IMR-90 (cell line): Measurements from ENCODE around the gene TCF12. TPM values are rescaled to one million over a fixed set of nuclear protein-coding genes. Genes with fewer than 3 reads are reported as not detected.

Experiments used
- ATAC-seq: fragments of 200-7000 bp; cut with Tn5 transposase; 2 replicates; pipeline ENCODE4 v1.9.1; 2020; ENCODE audit warnings: low read depth, mild to moderate bottlenecking, moderate library complexity
- BruUV-seq: library from RNA; stranded (reverse); fragments of 400-500 nt; replicated peaks from 2 replicates; lab custom pipeline; 2021; lab: Mats Ljungman, UMichigan
- CTCF ChIA-PET: fragments of 300-600 bp; formaldehyde crosslinking; extraction: SDS; loops from one replicate; lab custom pipeline; 2021; ENCODE audit warnings: antibody characterized with exemption; lab: Yijun Ruan, JAX
- POLR2A ChIA-PET: fragments of 300-600 bp; sonication (Branson Sonifier 250); formaldehyde crosslinking; loops from one replicate; lab custom pipeline; 2022; ENCODE audit warnings: antibody characterized with exemption; ENCODE audit not compliant: unreplicated experiment; lab: Charles Lee
- DNase-seq: peaks from one replicate; pipeline ENCODE4 v3.0.0; 2013
- H2AFZ ChIP-seq: replicated peaks from 2 replicates; pipeline ENCODE3; 2013; ENCODE audit warnings: low read length, mild to moderate bottlenecking; ENCODE audit not compliant: poor library complexity
- H2AK5ac ChIP-seq: 2 replicates; pipeline ENCODE4 v1.6.1; 2013; ENCODE audit warnings: low read depth, low read length, inconsistent platforms
- H2AK9ac ChIP-seq: replicated peaks from 2 replicates; pipeline ENCODE3; 2013; ENCODE audit warnings: mild to moderate bottlenecking, low read depth, low read length, moderate library complexity; ENCODE audit not compliant: poor library complexity
- H2BK120ac ChIP-seq: 2 replicates; pipeline ENCODE4 v1.6.1; 2013; ENCODE audit warnings: low read depth, low read length, inconsistent platforms
- H2BK15ac ChIP-seq: 3 replicates; pipeline ENCODE4 v1.6.1; 2013; ENCODE audit warnings: low read depth, low read length, inconsistent platforms
- H2BK20ac ChIP-seq: 2 replicates; pipeline ENCODE4 v1.6.1; 2013; ENCODE audit warnings: low read depth, mild to moderate bottlenecking, inconsistent platforms, low read length, moderate library complexity
- H2BK5ac ChIP-seq: 2 replicates; pipeline ENCODE4 v1.6.1; 2013; ENCODE audit warnings: mild to moderate bottlenecking, low read depth, low read length, inconsistent platforms; ENCODE audit not compliant: poor library complexity, severe bottlenecking
- H3K14ac ChIP-seq: replicated peaks from 2 replicates; pipeline ENCODE4 v1.6.1; 2013; ENCODE audit warnings: low read depth, low read length, inconsistent platforms
- H3K18ac ChIP-seq: 2 replicates; pipeline ENCODE4 v1.6.1; 2013; ENCODE audit warnings: low read depth, low read length, control low read depth
- H3K23ac ChIP-seq: 2 replicates; pipeline ENCODE4 v1.6.1; 2013; ENCODE audit warnings: low read depth, low read length, inconsistent platforms
- H3K27ac ChIP-seq: 2 replicates; pipeline ENCODE4 v1.5.1; 2013; ENCODE audit warnings: mild to moderate bottlenecking, control low read depth, low read length; ENCODE audit not compliant: insufficient read depth
- H3K27me3 ChIP-seq: 2 replicates; pipeline ENCODE4 v1.6.1; 2013; ENCODE audit warnings: low read length; ENCODE audit not compliant: control insufficient read depth, insufficient read depth
- H3K36me3 ChIP-seq: 2 replicates; pipeline ENCODE4 v1.6.1; 2013; ENCODE audit warnings: low read length, mixed read lengths; ENCODE audit not compliant: control insufficient read depth, insufficient read depth
- H3K4ac ChIP-seq: 2 replicates; pipeline ENCODE4 v1.6.1; 2013; ENCODE audit warnings: low read depth, low read length, inconsistent platforms
- H3K4me1 ChIP-seq: 2 replicates; pipeline ENCODE4 v1.6.1; 2013; ENCODE audit warnings: low read length, mixed read lengths; ENCODE audit not compliant: control insufficient read depth, insufficient read depth
- H3K4me2 ChIP-seq: 2 replicates; pipeline ENCODE4 v1.6.1; 2013; ENCODE audit warnings: low read depth, mild to moderate bottlenecking, control low read depth, low read length, moderate library complexity
- H3K4me3 ChIP-seq: 2 replicates; pipeline ENCODE4 v1.5.1; 2013; ENCODE audit warnings: low read depth, mild to moderate bottlenecking, control low read depth, low read length, moderate library complexity; ENCODE audit not compliant: insufficient read depth
- H3K56ac ChIP-seq: 2 replicates; pipeline ENCODE4 v1.6.1; 2013; ENCODE audit warnings: low read length, inconsistent platforms; ENCODE audit not compliant: insufficient read depth; ENCODE audit errors: extremely low read depth
- H3K79me1 ChIP-seq, 2 experiments: 2 replicates each; pipeline ENCODE4 v1.6.1; 2013; ENCODE audit warnings: low read length in 2 of 2, inconsistent platforms in 1 of 2, low read depth in 1 of 2
- H3K9ac ChIP-seq: 2 replicates; pipeline ENCODE4 v1.6.1; 2013; ENCODE audit warnings: low read depth, low read length, control low read depth
- H3K9me1 ChIP-seq: 2 replicates; pipeline ENCODE4 v1.6.1; 2013; ENCODE audit warnings: low read length, inconsistent platforms; ENCODE audit not compliant: insufficient read depth
- H3K9me3 ChIP-seq: 2 replicates; pipeline ENCODE4 v1.6.1; 2013; ENCODE audit warnings: low read length; ENCODE audit not compliant: control insufficient read depth, insufficient read depth
- H4K20me1 ChIP-seq: 2 replicates; pipeline ENCODE4 v1.6.1; 2013; ENCODE audit warnings: low read length, inconsistent platforms; ENCODE audit not compliant: insufficient read depth
- H4K5ac ChIP-seq: 2 replicates; pipeline ENCODE4 v1.6.1; 2013; ENCODE audit warnings: mild to moderate bottlenecking, low read depth, low read length, control low read depth
- H4K8ac ChIP-seq, 2 experiments: 2 replicates each; pipeline ENCODE4 v1.6.1; 2013; ENCODE audit warnings: low read depth in 2 of 2, low read length in 2 of 2, control low read depth in 1 of 2, inconsistent platforms in 1 of 2
- H4K91ac ChIP-seq: 2 replicates; pipeline ENCODE4 v1.6.1; 2013; ENCODE audit warnings: low read depth, low read length, inconsistent platforms; ENCODE audit not compliant: insufficient read depth
- CHD1 ChIP-seq: IDR thresholded peaks from 2 replicates; pipeline ENCODE4 v1.6.1; 2012; ENCODE audit warnings: low read depth, low read length, improper control_type of control experiment
- FOS ChIP-seq: fragments of 150-350 bp; IDR thresholded peaks from 2 replicates; pipeline ENCODE4 v1.6.1; 2016; ENCODE audit warnings: low read depth, low read length
- MAFK ChIP-seq: IDR thresholded peaks from 2 replicates; pipeline ENCODE4 v1.6.1; 2012; ENCODE audit warnings: low read depth, low read length, improper control_type of control experiment
- MAZ ChIP-seq: IDR thresholded peaks from 2 replicates; pipeline ENCODE4 v1.6.1; 2012; ENCODE audit warnings: low read depth, mild to moderate bottlenecking, low read length, improper control_type of control experiment, moderate library complexity, borderline replicate concordance
- MXI1 ChIP-seq: IDR thresholded peaks from 2 replicates; pipeline ENCODE4 v1.6.1; 2012; ENCODE audit warnings: low read depth, mild to moderate bottlenecking, low read length, moderate library complexity, borderline replicate concordance
- NFE2L2 ChIP-seq: fragments of 150-350 bp; IDR thresholded peaks from 2 replicates; pipeline ENCODE4 v1.6.1; 2016; ENCODE audit warnings: low read depth, mild to moderate bottlenecking, low read length
- RAD21 ChIP-seq: IDR thresholded peaks from 2 replicates; pipeline ENCODE4 v1.6.1; 2012; ENCODE audit warnings: low read length, improper control_type of control experiment
- RCOR1 ChIP-seq: IDR thresholded peaks from 2 replicates; pipeline ENCODE4 v1.6.1; 2012; ENCODE audit warnings: mild to moderate bottlenecking, low read length, improper control_type of control experiment; ENCODE audit not compliant: insufficient replicate concordance
- dilution Hi-C: fragments of 300-500 bp; cut with HindIII; formaldehyde crosslinking; loops from one replicate; pipeline ENCODE4 v1.14.3; 2018; ENCODE audit warnings: low sequenced_read_pairs; ENCODE audit not compliant: unreplicated experiment
- in situ Hi-C: fragments of 300-500 bp; cut with MboI; formaldehyde crosslinking; loops from 3 replicates; pipeline ENCODE4 v1.14.3; 2019; ENCODE audit warnings: low sequenced_read_pairs, inconsistent platforms, mixed read lengths
- intact Hi-C: fragments of 100-400 bp; cut with micrococcal nuclease; formaldehyde crosslinking; loops from 2 replicates; pipeline ENCODE4 v1.10.0; 2022
- polyA plus RNA-seq, 3 experiments: library from polyadenylated mRNA; depleted of rRNA; stranded (reverse); fragments of >200 nt; gene quantifications; 2 replicates each; pipeline ENCODE4 v1.2.3, GENCODE V29; 2012; ENCODE audit warnings: low replicate concordance in 1 of 3
- total RNA-seq: library from RNA; depleted of rRNA; stranded (reverse); fragments of >200 nt; gene quantifications from 2 replicates; pipeline ENCODE4 v1.2.3, GENCODE V29; 2012
- TF ChIP-seq, protein P1 (sequence below): fragments of 150-350 bp; IDR thresholded peaks from 2 replicates; pipeline ENCODE4 v1.6.1; 2017; ENCODE audit warnings: mild to moderate bottlenecking, antibody characterized with exemption, low read length, low read depth
- TF ChIP-seq, protein P2 (sequence below): conservative IDR thresholded peaks from 2 replicates; pipeline ENCODE4 v1.5.1; 2012; ENCODE audit warnings: mild to moderate bottlenecking, low read depth, low read length, improper control_type of control experiment
- TF ChIP-seq, protein P3 (sequence below): fragments of 150-350 bp; IDR thresholded peaks from 2 replicates; pipeline ENCODE4 v1.6.1; 2016; ENCODE audit warnings: low read depth, mild to moderate bottlenecking, low read length, moderate library complexity, borderline replicate concordance

The TCF12 gene
- total and polyA plus RNA-seq, 2 of the 4 experiments (the other 2 are of a cell fraction): 79.4 to 160 TPM

DNA sequence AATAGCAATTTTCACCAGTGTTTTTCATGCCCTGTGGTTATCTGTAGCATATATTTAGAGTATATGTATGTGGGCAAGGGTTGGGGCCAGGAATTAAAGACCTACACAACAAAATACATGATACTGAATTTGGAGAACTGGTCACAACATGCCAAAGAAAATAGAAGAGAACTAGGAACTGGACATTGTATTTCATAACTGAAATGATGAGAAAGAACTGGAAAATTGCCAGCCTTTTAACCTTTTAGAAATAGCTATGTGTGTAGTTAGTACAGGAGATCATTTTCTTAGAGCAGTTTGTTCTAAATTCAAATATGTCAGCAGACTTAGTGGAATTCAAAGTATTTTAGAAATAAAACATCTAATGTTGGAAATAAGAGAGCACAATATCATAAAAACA lies 230.8 kb downstream of the TCF12 start:
- no peak overlapping the region for H2BK20ac ChIP-seq
- H2AFZ ChIP-seq: no peak overlapping the region
- no peak overlapping the region for H4K91ac ChIP-seq
- H2BK15ac ChIP-seq: no peak overlapping the region
- no peaks in the 10 kb centered on the region; the same call in 1 of the 2 replicates for H4K20me1 ChIP-seq
- no peaks in the 10 kb centered on the region for H3K27me3 ChIP-seq
- intact Hi-C loops (loop anchor here (5.0 kb wide), 1 partner anchor 657 kb away; no protein-coding TSS in a partner anchor), dilution Hi-C loops (loop anchor here (25.0 kb wide), 1 partner anchor 662 kb away; no protein-coding TSS in a partner anchor), in situ Hi-C loops (loop anchor here (5.0 to 10.0 kb wide), 2 partner anchors 63 to 386 kb away; no protein-coding TSS in a partner anchor)
- no peak overlapping the region for H3K27ac ChIP-seq
- no peak overlapping the region for H3K14ac ChIP-seq
- peaks cover 9% of the 10 kb centered on the region for H3K9me3 ChIP-seq
- TF ChIP-seq, protein P1, sequence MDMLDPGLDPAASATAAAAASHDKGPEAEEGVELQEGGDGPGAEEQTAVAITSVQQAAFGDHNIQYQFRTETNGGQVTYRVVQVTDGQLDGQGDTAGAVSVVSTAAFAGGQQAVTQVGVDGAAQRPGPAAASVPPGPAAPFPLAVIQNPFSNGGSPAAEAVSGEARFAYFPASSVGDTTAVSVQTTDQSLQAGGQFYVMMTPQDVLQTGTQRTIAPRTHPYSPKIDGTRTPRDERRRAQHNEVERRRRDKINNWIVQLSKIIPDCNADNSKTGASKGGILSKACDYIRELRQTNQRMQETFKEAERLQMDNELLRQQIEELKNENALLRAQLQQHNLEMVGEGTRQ: no peak
- TF ChIP-seq, protein P2, sequence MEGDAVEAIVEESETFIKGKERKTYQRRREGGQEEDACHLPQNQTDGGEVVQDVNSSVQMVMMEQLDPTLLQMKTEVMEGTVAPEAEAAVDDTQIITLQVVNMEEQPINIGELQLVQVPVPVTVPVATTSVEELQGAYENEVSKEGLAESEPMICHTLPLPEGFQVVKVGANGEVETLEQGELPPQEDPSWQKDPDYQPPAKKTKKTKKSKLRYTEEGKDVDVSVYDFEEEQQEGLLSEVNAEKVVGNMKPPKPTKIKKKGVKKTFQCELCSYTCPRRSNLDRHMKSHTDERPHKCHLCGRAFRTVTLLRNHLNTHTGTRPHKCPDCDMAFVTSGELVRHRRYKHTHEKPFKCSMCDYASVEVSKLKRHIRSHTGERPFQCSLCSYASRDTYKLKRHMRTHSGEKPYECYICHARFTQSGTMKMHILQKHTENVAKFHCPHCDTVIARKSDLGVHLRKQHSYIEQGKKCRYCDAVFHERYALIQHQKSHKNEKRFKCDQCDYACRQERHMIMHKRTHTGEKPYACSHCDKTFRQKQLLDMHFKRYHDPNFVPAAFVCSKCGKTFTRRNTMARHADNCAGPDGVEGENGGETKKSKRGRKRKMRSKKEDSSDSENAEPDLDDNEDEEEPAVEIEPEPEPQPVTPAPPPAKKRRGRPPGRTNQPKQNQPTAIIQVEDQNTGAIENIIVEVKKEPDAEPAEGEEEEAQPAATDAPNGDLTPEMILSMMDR: no peak
- TF ChIP-seq CHD1: no peak
- no peak for TF ChIP-seq MXI1
- TF ChIP-seq RAD21: no peak
- TF ChIP-seq NFE2L2: no peak
- TF ChIP-seq FOS: no peak
- no peak for TF ChIP-seq MAFK
- no peak for TF ChIP-seq RCOR1
- TF ChIP-seq, protein P3, sequence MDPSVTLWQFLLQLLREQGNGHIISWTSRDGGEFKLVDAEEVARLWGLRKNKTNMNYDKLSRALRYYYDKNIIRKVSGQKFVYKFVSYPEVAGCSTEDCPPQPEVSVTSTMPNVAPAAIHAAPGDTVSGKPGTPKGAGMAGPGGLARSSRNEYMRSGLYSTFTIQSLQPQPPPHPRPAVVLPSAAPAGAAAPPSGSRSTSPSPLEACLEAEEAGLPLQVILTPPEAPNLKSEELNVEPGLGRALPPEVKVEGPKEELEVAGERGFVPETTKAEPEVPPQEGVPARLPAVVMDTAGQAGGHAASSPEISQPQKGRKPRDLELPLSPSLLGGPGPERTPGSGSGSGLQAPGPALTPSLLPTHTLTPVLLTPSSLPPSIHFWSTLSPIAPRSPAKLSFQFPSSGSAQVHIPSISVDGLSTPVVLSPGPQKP: no peak
- no peak for TF ChIP-seq MAZ
- peaks cover 3% of the 10 kb centered on the region; the same call in 1 of the 2 replicates for H3K36me3 ChIP-seq
- H3K23ac ChIP-seq: no peak overlapping the region
- peak overlapping the region; percentile 92 for H2BK5ac ChIP-seq
- H3K4me1 ChIP-seq: peaks cover 26% of the 10 kb centered on the region
- H3K56ac ChIP-seq: no peak overlapping the region
- no peak for ATAC-seq
- POLR2A ChIA-PET: no interaction called here
- 0 out of 4 replicates have a peak overlapping the region, but pooled peaks of 1 of the 2 experiments have one; percentile 44 for H4K8ac ChIP-seq
- H2AK5ac ChIP-seq: no peak overlapping the region
- H2AK9ac ChIP-seq: no peak overlapping the region
- peak overlapping the region; percentile 29; the same call in 1 of the 2 replicates for H3K18ac ChIP-seq
- no TSS peak for BruUV-seq
- no peak overlapping the region for H2BK120ac ChIP-seq
- peak; percentile 51 for DNase-seq
- H3K9me1 ChIP-seq: peaks cover 10% of the 10 kb centered on the region; the same call in 1 of the 2 replicates
- H3K79me1 ChIP-seq: peaks cover 28 to 50% of the 10 kb centered on the region in 2 experiments
- CTCF ChIA-PET: interaction anchor here (0.6 to 1.3 kb wide), 3 partner anchors 11 to 1211 kb away, joined by 3 to 4 read pairs (median 3); no protein-coding TSS in a partner anchor
- H4K5ac ChIP-seq: no peak overlapping the region
- no peak overlapping the region for H3K4me3 ChIP-seq
- H3K4me2 ChIP-seq: peak overlapping the region; percentile 33; the same call in 1 of the 2 replicates
- H3K4ac ChIP-seq: no peak overlapping the region
- no peak overlapping the region for H3K9ac ChIP-seq
